Measurements from ENCODE around the gene WFDC12.

DNA sequence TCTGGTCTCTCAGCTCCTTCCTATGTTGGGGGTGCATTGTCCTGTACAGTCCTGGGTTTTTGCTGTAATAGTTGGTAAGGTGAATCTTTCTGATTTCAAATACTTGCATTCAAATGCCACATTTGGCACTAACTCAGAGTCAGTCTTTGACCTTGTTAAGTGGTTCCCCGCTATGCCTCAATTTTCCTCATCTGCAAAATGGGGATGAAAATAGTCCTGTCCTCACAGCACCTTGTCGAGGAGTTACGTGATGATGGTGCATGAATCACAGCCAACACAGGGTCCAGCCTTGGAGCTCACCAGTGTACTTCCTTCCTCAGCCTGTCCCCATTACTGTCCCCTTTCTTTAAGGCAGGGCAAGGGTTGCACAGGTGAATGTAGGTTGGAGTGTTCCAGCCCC, 10.4 kb downstream of the WFDC12 start:
- TF ChIP-seq SUZ12 (IDR thresholded peaks at IDR 0.05; ENCODE audit: extremely low read depth, insufficient read depth, insufficient read length) (no peak), YY1 (IDR thresholded peaks at IDR 0.05; ENCODE audit: insufficient read depth, insufficient read length) (no peak), ZNF274 (IDR thresholded peaks at IDR 0.05; ENCODE audit: low read depth, low read length) (no peak)

Data from NT2/D1 (cell line).